ENCODE measurements around the gene ARRDC5. TPM values are rescaled to one million over a fixed set of nuclear protein-coding genes. Genes with fewer than 3 reads are reported as not detected.
A peak's percentile ranks its signal among the peaks of the same experiment; 100 is the strongest.

Gene ARRDC5
- total RNA-seq, 1 donor from 2014 or later = 0.98 TPM

- TF ChIP-seq POLR2A (IDR thresholded peaks at IDR 0.05) (no peak), POLR2AphosphoS5 (IDR thresholded peaks at IDR 0.05; ENCODE audit: insufficient read depth in 1 of 2, low read depth in 1 of 2) (no peak)
- TF ChIP-seq, protein P1, sequence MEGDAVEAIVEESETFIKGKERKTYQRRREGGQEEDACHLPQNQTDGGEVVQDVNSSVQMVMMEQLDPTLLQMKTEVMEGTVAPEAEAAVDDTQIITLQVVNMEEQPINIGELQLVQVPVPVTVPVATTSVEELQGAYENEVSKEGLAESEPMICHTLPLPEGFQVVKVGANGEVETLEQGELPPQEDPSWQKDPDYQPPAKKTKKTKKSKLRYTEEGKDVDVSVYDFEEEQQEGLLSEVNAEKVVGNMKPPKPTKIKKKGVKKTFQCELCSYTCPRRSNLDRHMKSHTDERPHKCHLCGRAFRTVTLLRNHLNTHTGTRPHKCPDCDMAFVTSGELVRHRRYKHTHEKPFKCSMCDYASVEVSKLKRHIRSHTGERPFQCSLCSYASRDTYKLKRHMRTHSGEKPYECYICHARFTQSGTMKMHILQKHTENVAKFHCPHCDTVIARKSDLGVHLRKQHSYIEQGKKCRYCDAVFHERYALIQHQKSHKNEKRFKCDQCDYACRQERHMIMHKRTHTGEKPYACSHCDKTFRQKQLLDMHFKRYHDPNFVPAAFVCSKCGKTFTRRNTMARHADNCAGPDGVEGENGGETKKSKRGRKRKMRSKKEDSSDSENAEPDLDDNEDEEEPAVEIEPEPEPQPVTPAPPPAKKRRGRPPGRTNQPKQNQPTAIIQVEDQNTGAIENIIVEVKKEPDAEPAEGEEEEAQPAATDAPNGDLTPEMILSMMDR (IDR thresholded peaks at IDR 0.05) = no peak
- peak overlapping the region; percentile 58 to 76 for H3K4me3 ChIP-seq
- DNase-seq (ENCODE audit: extremely low spot score in 2 of 2) = no peak
- H3K36me3 ChIP-seq = no peaks in the 10 kb centered on the region
- no peak overlapping the region for H3K27ac ChIP-seq
- H3K4me1 ChIP-seq = peaks cover 42% of the 10 kb centered on the region
- no peaks in the 10 kb centered on the region for H3K27me3 ChIP-seq
- H3K9me3 ChIP-seq = no peaks in the 10 kb centered on the region
- intact Hi-C loops (cut with DNase I) = loop anchor here (5.0 kb wide), 2 partner anchors 43 to 98 kb away; partner anchors contain the start of gene PLIN3
Measured at GRCh38 chr19:4909897-4910593, 7.3 kb upstream of the ARRDC5 start.

DNA sequence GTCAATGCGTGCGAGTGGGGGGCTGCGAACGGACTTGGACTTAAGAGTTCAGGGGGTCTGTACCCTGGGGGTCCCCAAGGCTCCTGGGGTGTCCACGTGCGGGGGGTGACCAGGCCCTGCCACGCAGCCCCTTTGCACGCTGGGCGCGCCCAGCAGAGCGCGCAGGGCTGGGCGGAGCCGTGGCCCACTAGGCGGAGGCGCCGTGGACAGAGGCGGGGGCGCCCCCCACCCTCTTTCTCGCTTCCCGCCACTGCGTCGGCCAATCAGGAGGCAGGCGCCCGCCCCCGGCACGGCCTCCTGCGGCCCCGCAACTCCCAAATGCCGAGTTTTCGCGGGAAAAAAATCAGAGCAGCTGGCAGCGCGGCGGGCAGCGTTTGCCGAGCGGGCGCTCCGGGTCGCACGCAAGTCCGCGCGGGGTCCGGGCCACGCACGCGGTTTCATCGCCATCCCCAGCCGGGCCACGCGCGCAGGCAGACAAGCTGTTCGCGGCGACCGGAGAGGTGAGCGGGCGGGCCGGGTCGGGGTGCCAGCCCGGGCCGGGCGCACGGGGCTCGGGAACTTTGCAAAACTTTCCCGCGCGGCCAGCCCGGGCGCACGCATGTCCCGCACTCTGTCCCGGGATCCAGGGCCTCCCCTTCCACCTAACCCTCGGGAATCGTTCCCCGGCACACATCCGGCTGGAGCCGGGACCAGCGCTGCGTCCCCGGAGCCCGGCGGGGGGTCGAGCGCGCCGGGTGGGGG lies 6.6 kb upstream of the ARRDC5 start, which contains the start of gene UHRF1:
TSS of gene UHRF1 (plus strand) at position 346 of the 741 bp plus-strand sequence. CDS start 1,385 bp downstream, outside the sequence.
- Histone ChIP-seq H3K9me3 (no peaks in the 10 kb centered on the region), H3K27ac (no peak within 1 kb of the TSS), H3K36me3 (no peaks in the 10 kb centered on the region), H3K4me1 (peaks cover 35% of the 10 kb centered on the region), H3K4me3 (peak within 1 kb of the TSS; percentile 58 to 76), H3K27me3 (no peaks in the 10 kb centered on the region)
- TF ChIP-seq POLR2AphosphoS5 (IDR thresholded peaks at IDR 0.05; ENCODE audit: insufficient read depth in 1 of 2, low read depth in 1 of 2) = no peak
- TF ChIP-seq, protein P1 (IDR thresholded peaks at IDR 0.05) = no peak
- TF ChIP-seq POLR2A (IDR thresholded peaks at IDR 0.05) = no peak
- no peak for DNase-seq (ENCODE audit: extremely low spot score in 2 of 2)
- intact Hi-C loops (cut with DNase I) = no loop called here

DNA sequence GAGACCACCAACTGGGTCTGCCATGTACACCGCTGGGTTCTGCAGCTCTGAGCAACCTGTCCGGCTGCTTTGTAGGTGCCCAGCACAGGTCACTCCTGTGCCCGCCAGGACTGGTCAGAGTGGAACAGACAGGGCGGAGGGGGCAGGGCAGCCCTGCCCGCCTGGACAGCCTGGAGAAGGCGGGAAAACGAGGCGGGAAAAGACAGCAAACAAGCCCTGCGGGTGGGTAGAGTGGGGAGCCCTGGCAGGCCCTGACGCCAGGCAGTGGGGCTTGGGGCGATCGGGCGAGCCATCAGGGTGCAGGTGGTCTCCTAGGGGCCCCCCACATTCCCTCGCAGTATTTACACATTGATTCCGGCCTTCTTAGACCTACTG lies 6.1 kb upstream of the ARRDC5 start:
- no peaks in the 10 kb centered on the region for H3K9me3 ChIP-seq
- H3K4me3 ChIP-seq = no peak overlapping the region
- H3K4me1 ChIP-seq = peaks cover 34% of the 10 kb centered on the region
- intact Hi-C loops (cut with DNase I) = no loop called here
- DNase-seq (ENCODE audit: extremely low spot score in 2 of 2) = no peak
- TF ChIP-seq, protein P1 (IDR thresholded peaks at IDR 0.05) = no peak
- TF ChIP-seq POLR2AphosphoS5 (IDR thresholded peaks at IDR 0.05; ENCODE audit: insufficient read depth in 1 of 2, low read depth in 1 of 2) (no peak), POLR2A (IDR thresholded peaks at IDR 0.05) (no peak)
- H3K36me3 ChIP-seq = no peaks in the 10 kb centered on the region
- no peak overlapping the region for H3K27ac ChIP-seq
- H3K27me3 ChIP-seq = no peaks in the 10 kb centered on the region

DNA sequence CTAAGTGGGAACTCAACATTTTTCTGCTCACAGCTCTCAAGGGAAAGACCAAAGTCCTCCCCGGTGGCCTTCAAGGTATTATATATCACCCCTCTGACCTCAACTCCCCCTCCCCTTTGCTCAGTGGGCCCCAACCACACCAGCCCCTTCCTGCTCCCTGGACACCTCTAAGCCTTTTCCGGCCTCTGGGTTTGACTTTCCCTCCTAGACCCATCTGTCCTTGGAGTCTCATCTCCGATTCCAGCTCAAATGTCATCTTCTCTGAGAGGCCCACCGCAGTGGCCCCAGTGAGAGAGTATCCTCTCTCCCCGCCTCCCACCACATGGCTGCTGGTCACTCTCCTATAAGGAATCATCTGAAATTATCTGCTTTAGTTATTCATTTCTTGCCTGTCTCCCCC lies 5.7 kb upstream of the ARRDC5 start:
- Histone ChIP-seq H3K36me3 (no peaks in the 10 kb centered on the region), H3K4me3 (no peak overlapping the region), H3K27me3 (no peaks in the 10 kb centered on the region), H3K27ac (no peak overlapping the region), H3K9me3 (no peaks in the 10 kb centered on the region), H3K4me1 (peaks cover 34% of the 10 kb centered on the region)
- intact Hi-C loops (cut with DNase I) = no loop called here
- no peak for DNase-seq (ENCODE audit: extremely low spot score in 2 of 2)
- TF ChIP-seq, protein P1 (IDR thresholded peaks at IDR 0.05) = no peak
- TF ChIP-seq POLR2A (IDR thresholded peaks at IDR 0.05) (no peak), POLR2AphosphoS5 (IDR thresholded peaks at IDR 0.05; ENCODE audit: insufficient read depth in 1 of 2, low read depth in 1 of 2) (no peak)

GRCh38 chr19:4906963-4907362 lies 4.3 kb upstream of the ARRDC5 start:
- Histone ChIP-seq H3K36me3 (no peaks in the 10 kb centered on the region), H3K27ac (no peak overlapping the region), H3K27me3 (no peaks in the 10 kb centered on the region), H3K4me3 (no peak overlapping the region), H3K4me1 (peaks cover 24% of the 10 kb centered on the region), H3K9me3 (no peaks in the 10 kb centered on the region)
- no peak for DNase-seq (ENCODE audit: extremely low spot score in 2 of 2)
- intact Hi-C loops (cut with DNase I) = no loop called here
- TF ChIP-seq, protein P1 (IDR thresholded peaks at IDR 0.05) = no peak
- TF ChIP-seq POLR2A (IDR thresholded peaks at IDR 0.05) (no peak), POLR2AphosphoS5 (IDR thresholded peaks at IDR 0.05; ENCODE audit: insufficient read depth in 1 of 2, low read depth in 1 of 2) (no peak)
